ENCODE results near the gene MAPK4.

DNA sequence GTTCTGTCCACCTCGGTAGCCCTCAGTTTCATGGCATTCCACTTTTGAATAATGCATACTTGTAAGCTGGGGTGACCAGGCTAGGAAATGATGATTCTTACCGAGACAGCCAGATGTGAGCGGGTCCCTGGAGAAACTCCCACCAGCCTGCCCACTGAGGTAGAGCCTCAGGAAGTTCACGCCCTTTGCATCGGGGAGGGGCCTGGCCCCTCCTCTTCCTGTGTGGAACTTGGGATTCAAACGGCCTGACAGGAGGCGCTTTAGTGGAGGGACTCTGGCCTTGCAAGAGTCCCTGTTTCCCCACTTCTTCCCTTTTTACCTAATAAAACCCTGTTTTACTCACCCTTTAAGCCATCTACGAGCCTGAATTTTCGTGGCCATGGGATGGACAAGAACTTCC, 215.3 kb downstream of the MAPK4 start:
- no peak for TF ChIP-seq POLR2AphosphoS5 (IDR thresholded peaks at IDR 0.05; ENCODE audit: borderline replicate concordance, low read depth, low read length)
- no peak for TF ChIP-seq EZH2 (IDR thresholded peaks at IDR 0.05)

Measured in SK-N-MC (cell line).